Activated CD8-positive, alpha-beta memory T cell treated with anti-CD3 and anti-CD28 coated beads, Interleukin-2, amount 50 U/mL, for 4 hours (primary cell): Measurements from ENCODE around the gene KLK11.

Experiments used
- DNase-seq: peaks from one replicate; pipeline ENCODE4 v3.0.0-alpha.2; 2020

KLK11 gene

DNA sequence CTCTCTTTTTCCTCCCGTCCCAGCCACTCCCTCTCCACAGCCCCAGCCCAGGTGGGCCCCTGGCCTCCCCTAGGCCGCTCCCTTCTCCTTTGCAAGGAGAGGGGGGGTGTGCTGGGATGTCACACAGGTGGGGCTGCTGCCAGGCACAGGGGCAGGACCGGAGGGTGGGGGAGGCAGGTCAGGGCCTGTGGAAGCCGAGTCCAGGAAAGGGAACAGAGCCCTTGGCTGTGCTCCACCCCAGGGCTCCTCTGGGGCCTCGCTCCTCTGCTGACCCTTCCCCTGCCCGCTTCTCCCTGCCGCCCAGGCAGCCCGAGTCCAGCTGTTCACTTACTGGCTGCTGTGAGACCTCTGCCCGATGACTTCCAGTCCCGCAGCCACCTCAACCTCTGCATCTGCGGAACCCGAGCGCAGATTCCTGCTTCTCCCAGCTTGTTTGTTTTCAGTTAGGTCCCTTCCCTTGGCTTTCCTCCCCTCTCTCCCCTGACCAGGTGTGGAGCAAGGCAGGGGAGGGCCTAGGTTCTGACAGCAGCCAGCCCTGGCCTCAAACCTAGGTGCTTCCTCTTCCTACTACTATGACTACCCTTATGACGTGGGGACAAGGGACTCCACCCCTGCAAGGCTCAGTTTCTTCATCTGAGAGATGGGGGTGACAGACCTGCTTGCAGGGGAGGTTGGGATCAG, 850 bp upstream of the KLK11 start:
- DNase-seq = no peak

DNA sequence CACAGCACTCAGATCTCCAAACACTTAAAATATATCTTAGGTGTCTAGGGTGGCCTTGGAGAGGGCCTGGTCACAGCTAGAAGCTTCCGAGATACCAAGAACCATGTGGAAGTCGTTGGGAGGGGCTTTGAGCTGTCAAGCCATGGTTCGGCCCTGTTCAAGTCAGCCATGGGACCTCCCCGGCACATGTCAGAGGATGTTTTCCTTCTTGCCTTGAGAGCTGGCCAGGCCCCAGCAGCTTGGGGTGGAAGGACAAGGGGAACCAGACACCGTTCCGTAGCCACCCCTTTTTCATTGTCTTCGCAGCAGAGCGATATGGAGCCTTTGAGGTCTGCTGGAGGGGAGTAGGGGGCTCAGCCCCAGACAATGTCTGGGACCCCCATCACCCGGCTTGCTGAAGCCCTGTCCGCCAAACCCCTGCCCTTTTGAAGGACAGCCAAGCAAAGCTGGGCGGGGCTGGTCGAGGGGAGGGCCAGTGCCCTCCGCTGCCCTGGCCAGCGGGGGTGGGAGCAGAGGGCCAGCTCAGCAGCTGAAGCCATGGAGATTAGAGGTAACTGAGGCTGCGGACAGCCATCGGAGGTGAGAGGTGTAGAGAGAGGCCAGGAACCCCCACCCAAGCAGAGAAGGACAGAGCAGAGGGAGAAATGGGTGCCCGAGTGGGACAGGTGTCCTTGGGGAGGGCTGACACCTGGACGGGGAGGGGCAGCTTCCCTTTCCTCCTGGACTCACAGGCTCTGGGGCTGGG, 435 bp downstream of the KLK11 start:
- no peak for DNase-seq

GRCh38 chr19:51025401-51025800, 1.0 kb downstream of the KLK11 start:
- DNase-seq = no peak

DNA sequence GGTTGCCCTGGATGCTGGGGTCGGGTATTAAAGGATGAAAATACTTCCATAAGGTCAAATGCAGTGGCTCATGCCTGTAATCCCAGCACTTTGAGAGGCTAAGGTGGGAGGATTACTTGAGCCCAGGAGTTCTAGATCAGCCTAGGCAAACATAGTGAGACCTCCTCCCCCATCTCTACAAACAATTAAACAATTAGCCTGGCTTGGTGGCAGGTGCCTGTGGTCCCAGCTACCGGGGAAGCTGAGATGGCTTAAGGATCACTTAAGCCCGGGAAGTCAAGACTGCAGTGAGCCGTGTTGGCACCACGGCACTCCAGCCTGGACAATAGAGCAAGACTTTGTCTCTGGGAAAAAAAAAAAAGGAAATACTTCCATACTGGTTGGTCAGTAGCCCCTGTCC, 1.5 kb downstream of the KLK11 start:
- no peak for DNase-seq

DNA sequence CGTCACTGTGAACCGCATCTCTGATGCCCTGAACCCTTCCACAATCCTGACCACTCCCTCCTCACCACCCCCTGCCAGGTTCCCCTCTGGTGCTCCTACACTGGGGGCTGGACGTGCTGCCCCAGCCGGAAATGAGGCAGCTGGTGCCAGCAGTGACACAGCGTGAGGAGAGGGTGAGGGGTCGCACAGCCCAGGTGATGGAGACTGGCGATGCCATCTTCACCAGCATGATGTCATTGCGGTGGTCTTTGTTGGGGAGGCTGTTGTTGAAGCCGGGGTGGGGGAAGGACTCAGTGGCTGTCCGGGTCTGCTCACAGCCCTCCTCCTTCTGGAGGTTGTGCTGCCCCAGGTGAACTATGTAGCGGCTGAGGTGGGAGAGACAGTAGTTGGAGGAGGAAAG, 2.5 kb downstream of the KLK11 start:
- no peak for DNase-seq

DNA sequence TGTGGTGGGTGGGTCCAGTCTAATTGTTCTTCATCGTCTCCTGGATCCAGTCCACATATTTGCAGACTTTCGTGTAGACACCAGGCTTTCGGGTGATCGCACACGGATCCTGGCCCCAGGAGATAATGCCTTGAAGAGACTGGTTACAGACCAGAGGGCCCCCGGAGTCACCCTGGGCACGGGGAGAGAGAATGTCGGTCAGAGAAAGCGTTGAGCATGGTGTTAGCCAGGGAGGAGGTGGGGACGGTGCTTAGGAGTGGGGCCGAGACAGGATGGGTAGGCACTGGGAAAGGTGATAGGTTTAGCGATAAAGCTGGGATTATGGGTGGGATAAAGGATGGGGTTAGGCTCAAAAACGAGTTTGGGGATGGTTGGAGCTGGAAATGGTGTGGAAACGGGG, 3.9 kb downstream of the KLK11 start:
- DNase-seq = no peak

DNA sequence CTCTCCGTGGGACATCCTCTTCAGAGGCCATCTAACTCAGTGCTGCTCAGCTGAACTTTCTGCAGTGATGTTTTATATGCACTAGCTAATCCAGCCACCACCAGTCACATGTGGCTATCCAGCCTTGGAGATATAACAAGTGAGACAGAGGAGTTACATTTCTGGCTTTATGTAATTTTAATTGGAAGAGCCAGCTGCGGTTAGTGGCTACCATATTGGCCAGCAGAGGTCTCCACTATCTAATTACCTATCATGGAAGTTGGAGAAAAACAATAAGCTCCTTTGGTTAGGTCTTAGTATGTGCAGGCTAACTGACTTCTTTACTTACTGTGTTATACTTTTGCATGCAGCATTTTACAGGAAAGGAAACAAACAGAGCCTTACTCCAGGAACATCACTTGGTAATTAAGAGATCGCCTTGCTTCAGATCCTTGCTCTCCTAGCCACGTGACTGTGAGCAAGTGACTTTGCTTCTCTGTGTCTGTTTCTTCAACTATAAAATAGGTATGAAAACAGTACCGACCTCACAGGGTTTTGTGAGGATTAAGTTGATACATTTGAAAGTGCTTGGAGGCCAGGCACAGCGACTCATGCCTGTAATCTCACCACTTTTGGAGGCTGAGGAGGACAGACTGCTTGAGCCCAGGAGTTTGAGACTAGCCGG, 5.3 kb downstream of the KLK11 start:
- DNase-seq = no peak

GRCh38 chr19:51019544-51019925, 6.9 kb downstream of the KLK11 start, which contains the start of gene KLK10:
TSS of gene KLK10 (minus strand) at chr19:51019709. CDS start at chr19:51019130, 579 bp downstream.
- no peak for DNase-seq

GRCh38 chr19:51018745-51019543, 7.5 kb downstream of the KLK11 start:
- no peak for DNase-seq

DNA sequence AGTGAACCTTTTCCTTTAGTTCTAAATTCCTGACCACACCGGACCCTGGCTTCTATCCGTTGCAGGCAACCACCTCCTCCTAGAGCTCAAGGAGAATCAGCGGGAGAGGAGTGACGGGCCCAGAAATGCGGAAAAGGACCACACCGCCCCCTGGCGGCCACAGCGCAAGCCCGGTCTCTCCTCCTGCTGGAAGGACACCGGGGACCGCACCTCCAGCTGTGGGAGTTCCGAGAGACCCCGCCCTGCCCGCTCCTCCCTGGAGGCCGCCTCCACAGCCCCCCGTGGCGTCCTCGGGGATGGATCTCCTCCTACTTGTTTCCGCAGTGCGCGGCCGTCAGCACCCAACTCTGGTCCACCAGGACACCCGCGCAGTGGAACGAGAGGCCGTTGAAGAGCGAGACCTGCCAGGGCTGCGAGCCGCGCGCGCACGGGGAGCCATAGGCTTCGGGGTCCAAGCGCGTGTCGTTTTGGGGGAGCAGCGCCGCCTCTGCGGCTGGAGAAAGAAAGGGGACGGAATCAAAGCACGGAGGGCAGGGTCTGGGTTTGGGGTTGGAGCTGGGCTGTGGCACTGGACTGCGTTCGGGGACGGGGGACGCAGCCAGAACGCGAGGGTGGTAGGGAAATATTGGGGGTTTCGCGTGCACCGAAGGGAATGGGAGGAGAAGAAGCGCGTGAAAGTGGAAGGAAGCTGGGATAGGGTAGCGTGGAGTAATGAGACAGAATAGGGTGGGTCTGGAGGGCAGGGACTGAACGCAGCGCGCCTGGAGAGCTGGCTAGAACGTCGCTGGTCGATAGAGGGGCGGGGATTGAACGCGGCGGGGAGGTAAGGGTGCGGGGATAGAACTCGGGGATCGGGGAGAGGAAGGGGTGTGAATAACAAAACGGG, 9.4 kb downstream of the KLK11 start:
- peak; percentile 52 for DNase-seq

DNA sequence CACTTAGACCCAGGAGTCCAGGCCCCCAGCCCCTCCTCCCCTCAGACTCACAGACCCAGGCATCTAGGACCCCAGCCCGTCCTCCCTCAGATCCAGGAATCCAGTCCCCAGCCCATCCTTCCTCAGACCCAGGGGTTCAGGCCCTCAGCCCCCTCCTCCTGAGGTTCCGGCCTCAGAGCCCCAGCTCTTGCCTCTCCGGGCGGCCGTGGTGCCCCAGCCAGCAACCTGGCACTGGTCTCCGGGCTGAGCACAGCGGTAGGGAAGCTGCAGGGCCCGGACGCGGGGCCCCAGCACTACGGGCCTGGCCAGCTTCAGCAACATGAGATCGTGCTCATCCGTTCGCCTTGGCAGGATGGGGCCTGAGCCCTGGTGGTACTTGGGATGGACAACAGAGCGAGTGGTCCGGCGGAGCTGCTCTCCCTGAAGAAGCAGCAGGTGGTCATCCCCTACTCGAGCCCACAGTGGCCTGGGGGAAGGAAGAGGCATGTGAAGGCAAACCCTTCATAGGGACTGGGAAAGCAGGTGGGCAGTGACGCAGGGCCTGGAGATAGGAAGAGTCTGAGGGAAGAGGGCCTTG, 10.6 kb downstream of the KLK11 start:
- no peak for DNase-seq

GRCh38 chr19:51014242-51014641, 12.2 kb downstream of the KLK11 start:
- DNase-seq = no peak

DNA sequence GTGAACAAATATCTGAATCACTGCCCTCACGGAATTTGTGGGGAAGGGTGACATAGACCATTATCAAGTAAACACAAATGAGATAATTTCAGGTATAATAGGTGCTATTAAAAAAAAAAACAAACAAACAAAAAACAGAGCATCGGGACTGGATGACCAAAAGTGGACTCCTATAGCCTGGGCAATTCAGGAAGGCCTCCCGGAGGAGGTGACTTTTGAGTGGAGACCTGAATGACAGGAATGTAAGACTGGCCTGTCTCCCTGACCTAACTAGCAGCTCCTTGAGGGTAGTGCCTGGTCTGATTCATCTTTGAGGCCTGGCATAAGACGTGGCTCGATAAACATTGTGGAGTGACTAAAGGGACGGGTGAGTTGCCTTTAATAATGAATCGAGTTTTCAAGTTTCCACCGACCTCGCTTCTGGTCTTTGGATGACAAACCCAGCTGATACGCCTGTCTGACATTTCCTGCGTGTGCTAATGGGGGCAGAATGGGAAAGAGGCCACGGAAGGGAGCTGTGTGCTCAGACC, 13.7 kb downstream of the KLK11 start:
- DNase-seq = no peak

- no peak for DNase-seq
These were observed 16.2 kb downstream of the KLK11 start for GRCh38 chr19:51010066-51010795.

DNA sequence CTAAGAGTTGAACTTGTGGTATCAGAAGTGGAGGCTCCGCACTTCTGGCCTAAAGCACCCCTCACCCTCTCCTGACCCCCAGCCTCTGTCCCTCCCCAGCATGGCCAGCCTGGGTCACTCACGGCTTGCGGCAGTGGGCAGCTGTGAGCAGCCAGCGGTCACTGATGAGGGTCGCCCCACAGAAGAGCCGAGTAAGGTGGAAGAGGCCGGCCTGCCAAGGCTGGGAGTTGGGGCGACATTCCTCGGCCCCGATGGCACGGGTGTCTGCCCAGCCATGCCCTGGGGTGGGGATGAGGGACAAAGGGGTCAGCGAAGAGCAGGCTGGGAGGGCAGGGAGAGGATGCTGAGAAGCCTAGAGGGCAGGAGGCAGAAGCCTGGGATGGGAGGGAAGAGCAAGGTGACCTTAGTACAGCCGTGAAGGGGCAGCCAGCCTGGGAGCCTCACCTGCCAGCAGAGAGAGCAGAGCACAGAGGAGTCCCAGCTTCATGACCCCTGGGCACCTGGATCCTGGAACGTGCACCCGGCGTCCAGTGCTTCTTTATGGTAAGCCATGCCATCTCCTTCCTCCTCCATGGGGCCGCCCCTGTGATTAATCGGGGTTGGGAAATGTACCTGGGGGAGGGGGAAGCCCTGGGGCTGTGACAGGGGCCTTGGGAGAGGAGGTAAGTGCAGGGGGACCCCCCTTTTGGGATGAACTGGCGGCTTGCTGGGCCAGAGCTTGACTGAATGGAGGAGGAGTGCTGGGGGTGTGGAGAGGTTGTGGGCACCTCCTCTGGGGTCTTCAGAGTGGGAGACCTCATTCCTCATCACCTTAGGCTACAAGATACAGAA, 17.1 kb downstream of the KLK11 start:
- no peak for DNase-seq

DNA sequence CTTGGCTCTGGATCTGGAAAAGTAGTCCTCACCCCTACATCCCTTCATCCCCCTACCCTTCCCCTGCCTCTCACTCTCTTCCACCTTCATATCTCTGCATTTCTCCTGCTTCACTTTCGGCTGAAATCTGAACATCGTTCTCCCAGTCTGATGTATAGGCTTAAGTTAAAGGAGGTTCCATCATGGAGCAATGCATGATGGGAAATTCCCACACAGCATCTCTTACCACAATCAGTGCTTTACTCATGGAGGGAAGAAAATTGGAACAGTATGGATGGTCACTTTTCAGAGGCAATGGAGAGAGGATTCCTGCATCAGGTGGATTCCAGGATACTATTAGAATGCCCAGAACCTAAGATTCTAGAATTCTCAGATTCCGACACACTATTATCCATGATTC, 18.9 kb downstream of the KLK11 start:
- no peak for DNase-seq

GRCh38 chr19:51006406-51006805, 20.0 kb downstream of the KLK11 start:
- no peak for DNase-seq

GRCh38 chr19:51005248-51005647, 21.2 kb downstream of the KLK11 start:
- no peak for DNase-seq

DNA sequence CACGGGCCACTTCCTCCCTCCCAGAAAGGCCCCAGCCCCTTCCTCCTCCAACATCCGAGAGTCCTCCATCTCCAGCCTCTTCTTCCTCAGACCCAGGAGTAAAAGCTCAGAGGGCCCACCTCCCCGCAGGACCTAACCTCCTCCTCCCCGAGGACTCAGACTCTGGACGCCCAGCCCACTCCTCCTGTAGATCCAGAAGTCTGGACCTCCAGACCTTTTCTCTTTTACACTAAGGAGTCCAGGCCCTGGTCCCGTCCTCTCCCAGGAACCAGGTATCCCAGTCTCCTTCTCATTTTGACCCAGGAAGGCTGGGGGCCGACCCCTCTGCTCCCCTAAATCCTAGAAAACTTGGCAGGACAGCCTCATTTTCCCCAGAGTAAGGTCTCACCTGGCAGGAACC, 23.1 kb downstream of the KLK11 start:
- DNase-seq = no peak
